Myocyte (in vitro differentiated cells): ENCODE data around the gene RB1. TPM values are rescaled to one million over a fixed set of nuclear protein-coding genes. Genes with fewer than 3 reads are reported as not detected.
"Not testable (repeated sequence)": the region's sequence is repeated elsewhere in the genome, so short reads cannot be mapped to it uniquely, and the experiment has no call there.

ENCODE experiments used
- DNase-seq: peaks from one replicate; pipeline ENCODE4 v3.0.0-alpha.2; 2012; ENCODE audit warnings: low read depth
- total RNA-seq: library from RNA; depleted of rRNA; stranded (reverse); fragments of >200 nt; gene quantifications from 2 replicates; pipeline ENCODE4 v1.2.3, GENCODE V29; 2014

RB1 gene
- total RNA-seq, 1 donor from 2014 or later: 58.1 TPM

DNA sequence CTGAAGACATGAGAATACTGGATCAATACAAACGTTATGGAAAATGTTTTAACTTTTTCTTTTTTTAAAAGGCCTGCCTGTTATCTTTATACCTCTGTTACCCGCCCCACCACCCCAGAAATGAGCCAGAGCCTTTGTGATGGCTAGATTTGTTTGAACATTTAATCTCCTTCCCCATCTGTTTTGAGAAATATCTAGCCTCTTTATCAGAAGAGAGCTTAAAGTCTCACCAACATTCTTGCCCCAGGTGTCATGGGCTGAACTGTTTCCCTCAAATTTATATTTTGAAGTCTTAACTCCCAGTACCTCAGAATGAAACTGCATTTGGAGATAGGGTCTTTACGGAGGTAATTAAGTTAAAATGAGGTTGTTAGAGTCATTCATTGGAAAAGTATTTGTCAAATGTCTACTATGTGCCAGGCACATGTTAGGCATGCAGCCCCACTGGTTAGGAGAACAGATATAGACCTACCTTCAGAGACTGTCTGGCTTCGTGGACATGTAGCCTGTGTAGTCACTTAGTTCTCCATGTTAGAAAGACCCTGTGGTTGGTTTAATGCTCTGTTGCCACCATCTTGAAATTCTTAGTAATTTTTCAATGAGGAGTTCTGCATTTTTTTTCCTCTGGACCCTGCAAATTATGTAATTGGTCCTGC lies 6.3 kb upstream of the RB1 start:
- no peak for DNase-seq

- no peak for DNase-seq
Measured at GRCh38 chr13:48299591-48299990, 4.0 kb upstream of the RB1 start.

DNA sequence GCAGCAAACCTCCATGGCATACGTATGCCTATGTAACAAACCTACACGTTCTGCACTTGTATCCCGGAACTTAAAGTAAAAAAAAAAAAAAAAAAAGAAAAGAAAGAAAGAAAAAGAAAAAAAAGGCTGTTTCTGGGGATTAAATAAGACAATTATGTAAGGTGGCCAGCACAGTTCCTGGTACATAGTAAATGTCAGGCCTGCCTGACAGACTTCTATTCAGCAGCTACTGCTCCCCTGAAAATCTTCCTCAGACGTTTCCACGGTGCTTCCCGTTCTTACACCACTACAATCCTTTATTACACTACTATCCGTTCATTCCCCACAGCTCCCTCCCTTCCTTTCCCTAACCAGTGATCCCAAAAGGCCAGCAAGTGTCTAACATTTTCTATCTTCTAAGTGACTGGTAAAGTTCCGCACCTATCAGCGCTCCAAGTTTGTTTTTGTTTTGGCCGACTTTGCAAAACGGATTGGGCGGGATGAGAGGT lies 636 bp upstream of the RB1 start:
- no peak for DNase-seq

DNA sequence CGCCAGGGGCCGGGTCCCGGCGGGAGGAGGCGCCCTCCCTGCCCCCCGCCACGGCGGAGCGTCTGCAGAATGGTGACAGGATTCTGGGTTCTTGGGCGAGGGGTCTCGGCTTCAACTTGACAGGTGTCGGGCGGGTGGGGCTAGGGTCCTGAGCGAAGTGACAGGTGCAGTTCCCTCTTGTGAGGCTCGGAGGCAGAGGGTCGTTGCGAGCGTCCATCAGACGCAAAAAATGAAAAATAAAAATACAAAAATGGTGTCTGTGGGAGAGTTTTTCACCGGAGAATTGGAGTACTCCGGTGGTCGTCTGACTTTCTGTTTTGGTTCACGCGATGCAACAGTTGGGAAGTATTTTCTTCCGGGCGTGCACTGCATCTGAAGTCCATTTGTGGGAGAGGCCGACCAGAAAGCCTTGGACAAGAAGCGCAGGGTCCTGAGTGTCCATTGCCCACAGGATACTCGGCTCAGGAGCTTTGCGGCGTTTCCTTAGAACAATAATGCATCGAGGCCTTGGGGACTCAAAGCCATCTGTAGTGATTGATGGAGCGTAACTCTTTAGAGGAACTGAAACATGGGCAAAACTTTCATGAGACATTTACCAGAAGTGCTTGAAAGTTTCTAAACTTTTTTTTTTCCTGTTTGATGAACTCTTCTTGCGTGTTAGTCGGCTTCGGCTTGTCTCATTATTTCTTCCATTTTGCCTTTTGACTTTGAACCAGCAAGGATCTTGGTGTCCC lies 759 bp downstream of the RB1 start:
- peak; percentile 73 for DNase-seq

DNA sequence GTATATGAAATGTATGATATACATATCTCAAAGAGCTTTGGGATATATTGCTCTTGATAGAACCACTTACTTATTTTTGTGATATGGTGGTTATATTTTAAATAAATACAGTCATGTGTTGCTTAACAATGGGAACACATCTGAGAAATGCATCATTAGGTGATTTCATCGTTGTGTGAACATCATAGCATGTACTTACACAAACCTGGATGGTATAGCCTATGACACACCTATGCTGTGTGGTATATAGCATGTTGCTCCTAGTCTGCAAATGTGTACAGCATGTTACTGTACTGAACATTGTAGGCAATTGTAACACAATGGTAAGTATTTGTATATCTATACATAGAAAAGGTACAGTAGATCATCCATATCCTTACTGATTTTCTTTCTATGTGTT lies 7.7 kb downstream of the RB1 start:
- no peak for DNase-seq

DNA sequence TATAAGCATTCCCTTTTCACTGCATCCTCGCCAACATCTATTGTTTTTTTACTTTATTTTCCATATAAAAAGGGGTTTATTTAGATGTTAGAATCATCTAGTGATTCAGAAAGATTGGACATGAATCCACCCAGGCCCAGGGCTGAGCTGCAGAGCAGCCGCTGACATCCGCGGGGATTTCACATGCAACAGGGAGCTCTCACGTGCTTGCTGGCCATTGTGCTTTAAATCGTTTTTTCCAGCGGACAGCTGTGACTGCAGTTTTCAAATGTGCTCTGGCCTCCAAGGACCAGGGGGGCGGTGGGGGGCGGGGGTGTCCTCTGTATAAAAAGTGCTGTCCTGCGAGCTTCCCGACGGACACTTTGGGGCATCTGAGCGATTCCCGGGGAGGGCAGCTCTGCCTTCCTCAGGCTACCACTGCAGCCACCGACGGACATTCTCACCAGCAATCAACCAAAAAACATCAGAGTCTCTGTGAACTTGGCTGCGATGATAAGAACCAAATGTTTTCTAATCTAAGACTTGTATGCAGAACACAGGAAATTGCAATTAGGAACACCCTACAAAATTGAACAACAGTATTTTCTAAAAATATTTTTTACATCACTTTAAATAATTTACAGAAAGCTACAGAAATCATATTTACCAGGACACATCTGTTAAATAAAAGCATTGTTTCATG lies 12.6 kb downstream of the RB1 start:
- no peak for DNase-seq

- no peak for DNase-seq
Measured at GRCh38 chr13:48316826-48317510, 13.4 kb downstream of the RB1 start.

DNA sequence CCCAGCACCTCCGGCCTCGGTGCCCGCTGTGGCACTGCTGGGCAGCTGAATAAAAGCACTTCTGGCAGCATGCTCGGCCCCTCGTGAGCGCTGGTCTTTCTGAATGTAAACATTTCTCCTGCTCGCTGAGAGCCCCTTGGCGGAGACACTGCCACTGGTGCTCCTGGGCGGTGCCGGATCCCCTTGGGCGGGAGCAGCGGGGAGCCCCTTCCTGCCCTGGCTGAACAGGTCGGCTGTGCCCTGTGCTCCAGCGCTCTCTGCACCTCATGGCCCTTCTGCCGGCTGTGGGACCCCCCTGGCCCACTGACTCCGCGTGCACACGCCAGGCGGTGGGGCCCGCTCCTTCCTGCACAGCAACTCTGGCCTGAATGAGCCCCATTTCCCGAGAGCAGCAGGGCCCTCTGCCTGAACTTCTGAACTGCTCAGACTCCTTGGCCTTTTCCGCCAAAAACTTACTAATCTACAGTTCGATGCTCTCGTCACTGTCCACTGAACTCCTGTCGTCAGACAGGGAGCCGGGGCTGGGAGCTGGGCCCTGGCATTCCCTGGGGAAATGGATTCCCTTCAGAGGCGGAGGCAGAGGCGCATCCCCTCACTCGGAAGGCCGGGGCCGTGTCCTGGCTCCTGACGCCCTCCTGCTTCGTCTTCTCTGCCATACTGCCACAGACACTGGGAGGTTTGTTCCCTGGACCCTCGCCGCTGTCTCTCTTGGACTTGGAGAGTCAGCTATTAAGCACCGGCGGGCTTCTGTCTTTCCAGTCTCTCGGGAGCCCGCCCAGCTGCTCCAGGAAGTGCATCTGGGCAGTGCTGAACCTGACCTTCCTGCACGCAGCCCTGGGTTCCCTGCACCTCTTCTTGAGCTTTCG lies 14.2 kb downstream of the RB1 start:
- no peak for DNase-seq

- DNase-seq: no peak
Measured at GRCh38 chr13:48318377-48318811, 14.8 kb downstream of the RB1 start.

- no peak for DNase-seq
Measured at GRCh38 chr13:48318821-48319511, 15.4 kb downstream of the RB1 start.

GRCh38 chr13:48319531-48320398 lies 16.2 kb downstream of the RB1 start:
- no peak for DNase-seq

- DNase-seq: no peak
Measured at GRCh38 chr13:48320399-48320790, 16.8 kb downstream of the RB1 start.

DNA sequence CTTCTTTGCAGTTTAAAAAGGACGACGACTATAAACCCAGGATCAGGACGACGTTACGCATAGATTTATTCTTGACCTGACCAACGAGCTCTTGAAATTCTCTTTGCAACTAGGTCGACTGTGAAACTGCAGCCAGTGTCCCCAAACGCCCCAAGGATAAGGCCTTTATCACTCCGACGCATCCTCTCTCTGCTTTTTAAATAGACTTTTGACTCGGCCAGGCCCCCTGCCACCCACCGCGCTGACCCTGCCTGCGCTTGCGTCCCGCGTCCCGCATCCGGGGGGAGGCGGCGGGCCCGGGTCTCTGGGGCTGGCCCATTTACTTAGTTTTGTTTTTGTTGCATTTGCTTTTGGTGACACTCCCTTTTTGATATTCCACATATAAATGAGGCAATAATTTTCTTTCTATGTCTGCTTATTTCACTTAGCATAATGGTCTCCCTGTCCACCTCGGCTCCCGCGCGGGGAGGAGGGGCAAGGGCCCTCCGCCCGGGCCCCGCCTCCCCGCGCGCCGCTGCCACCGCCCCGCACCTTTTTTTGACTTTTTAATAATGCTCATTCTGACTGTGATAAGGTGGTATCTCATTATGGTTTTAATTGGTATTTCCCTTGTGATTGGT lies 17.4 kb downstream of the RB1 start:
- DNase-seq: no peak

DNA sequence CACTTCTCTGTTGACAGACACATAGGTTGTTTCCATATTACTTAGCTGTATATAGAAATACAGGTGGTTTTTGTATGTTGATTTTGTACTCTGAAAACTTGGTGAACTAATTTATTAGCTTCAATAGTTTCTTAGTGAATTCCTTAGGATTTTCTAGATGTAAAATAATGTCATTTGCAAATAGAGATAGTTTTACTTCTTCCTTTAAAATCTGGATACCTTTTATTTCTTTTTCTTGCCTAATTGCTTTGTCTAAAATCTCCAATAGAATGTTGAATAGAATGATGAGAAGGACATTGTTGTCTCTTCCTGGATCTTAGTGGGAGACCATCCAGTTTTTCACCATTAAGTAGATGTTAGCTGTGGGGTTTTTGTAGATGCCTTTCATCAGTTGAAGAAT lies 18.7 kb downstream of the RB1 start:
- no peak for DNase-seq

DNA sequence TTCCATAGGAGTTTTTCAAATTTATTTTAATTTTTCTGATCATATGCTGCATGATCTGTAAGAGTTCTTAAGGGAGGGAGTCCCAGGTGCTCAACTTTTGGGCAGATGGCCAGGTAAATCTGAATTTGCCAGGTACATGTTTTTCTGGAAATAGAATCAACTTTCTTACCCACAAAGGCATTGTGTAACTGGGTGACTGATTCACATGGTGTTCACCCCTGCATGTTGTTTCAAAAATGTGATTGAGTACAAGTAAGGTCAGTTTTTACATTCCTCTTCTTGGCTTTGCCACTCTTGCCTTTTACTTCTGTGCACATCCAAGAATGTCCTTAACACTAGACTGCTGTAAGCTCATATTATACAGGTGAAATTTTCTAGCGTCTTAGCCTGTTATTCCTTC lies 30.4 kb downstream of the RB1 start:
- peak; percentile 2 for DNase-seq

DNA sequence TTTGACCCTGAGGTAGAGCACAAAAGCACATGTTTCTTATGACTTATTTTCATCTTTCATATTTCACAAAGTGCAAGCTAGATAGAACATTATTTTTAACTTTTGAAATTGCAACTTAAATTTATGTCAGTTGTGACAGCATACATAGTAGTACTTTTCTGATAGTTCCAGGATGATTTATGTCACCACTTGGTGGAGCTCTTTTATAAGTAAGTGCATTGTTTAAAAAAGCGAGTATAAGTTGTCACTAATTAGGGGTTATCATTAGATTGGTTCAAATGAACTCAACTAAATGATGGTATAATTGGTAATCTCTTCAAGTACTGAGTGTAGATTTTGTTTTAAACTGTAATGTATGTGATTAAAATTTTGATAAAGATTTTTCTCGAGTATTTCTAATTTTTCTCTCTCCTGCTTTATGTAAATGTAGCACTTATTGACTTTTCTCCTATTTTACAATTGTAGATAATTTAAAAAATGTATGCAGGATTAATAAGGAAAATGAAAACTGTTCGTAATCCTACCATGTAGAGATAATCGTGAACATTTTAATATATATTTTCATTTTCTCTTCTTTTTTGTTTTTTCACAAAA lies 31.1 kb downstream of the RB1 start:
- peak; percentile 51 for DNase-seq

GRCh38 chr13:48339198-48339597 lies 35.6 kb downstream of the RB1 start:
- DNase-seq: not testable (repeated sequence)

DNA sequence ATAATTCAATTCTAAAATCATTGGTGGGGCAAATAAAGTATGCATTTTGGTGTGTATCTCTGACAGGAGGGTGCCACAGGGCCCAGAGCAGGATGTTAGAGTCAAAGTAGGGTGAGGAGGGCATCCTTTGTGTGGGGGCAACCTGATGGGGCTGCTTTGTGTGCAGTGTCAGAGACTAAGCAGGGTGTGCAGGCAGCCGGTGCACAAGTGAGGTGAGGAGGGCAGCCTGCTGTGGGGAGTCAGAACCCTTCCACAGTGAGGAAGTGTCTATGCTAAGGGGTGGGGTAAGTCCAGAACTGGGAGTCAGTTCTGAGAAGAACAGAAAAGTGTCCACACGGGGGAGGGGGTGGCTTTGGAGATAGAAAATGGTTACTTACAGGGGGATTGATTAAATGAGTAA lies 40.7 kb downstream of the RB1 start:
- DNase-seq: no peak
